Esophagus squamous epithelium (tissue), 4 donors: Measurements from ENCODE around the gene TTC9C.

Experiments used
- POLR2A ChIP-seq, 4 donors: fragments of 450-650 bp; IDR thresholded peaks; one replicate each; pipeline ENCODE4 v1.6.1; 2017; ENCODE audit warnings: antibody characterized with exemption in 4 of 4, mild to moderate bottlenecking in 4 of 4, moderate library complexity in 3 of 4
- TF ChIP-seq, protein P1 (sequence below), 6 experiments: fragments of 450-650 bp in 4 of 6; fragments of 200-600 bp in 2 of 6; sonication (generic) in 2 of 6; IDR thresholded peaks; one replicate each; pipeline ENCODE4 v1.5.1; 2016 to 2019; ENCODE audit warnings: antibody characterized with exemption in 6 of 6, mild to moderate bottlenecking in 4 of 6, moderate library complexity in 4 of 6

DNA sequence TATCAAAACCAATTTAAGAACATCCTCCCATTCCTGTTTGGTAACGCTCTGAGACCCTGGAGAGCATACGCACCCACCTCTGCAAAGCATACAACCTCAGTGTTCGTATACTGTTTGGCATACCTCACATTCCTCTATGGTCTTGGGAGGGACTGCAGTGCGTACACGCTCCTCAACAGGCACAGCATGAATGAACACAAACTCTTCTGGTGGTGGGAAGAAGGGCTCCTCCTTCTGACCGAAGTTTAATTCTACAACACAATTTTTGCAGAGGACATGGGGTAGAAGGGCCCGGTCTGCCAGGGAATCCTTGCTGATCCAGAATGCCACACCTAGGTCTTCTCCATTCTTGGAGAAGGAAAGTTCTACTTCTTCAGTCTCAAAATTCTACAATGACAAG, 6.3 kb upstream of the TTC9C start:
- no peak for TF ChIP-seq POLR2A (IDR thresholded peaks at IDR 0.05)
- TF ChIP-seq, protein P1, sequence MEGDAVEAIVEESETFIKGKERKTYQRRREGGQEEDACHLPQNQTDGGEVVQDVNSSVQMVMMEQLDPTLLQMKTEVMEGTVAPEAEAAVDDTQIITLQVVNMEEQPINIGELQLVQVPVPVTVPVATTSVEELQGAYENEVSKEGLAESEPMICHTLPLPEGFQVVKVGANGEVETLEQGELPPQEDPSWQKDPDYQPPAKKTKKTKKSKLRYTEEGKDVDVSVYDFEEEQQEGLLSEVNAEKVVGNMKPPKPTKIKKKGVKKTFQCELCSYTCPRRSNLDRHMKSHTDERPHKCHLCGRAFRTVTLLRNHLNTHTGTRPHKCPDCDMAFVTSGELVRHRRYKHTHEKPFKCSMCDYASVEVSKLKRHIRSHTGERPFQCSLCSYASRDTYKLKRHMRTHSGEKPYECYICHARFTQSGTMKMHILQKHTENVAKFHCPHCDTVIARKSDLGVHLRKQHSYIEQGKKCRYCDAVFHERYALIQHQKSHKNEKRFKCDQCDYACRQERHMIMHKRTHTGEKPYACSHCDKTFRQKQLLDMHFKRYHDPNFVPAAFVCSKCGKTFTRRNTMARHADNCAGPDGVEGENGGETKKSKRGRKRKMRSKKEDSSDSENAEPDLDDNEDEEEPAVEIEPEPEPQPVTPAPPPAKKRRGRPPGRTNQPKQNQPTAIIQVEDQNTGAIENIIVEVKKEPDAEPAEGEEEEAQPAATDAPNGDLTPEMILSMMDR (IDR thresholded peaks at IDR 0.05): no peak
